Mononuclear cell (primary cell): ENCODE measurements around the gene DPY30. TPM values are rescaled to one million over a fixed set of nuclear protein-coding genes. Genes with fewer than 3 reads are reported as not detected.
A peak's percentile ranks its signal among the peaks of the same experiment; 100 is the strongest.
"Not testable (repeated sequence)": the region's sequence is repeated elsewhere in the genome, so short reads cannot be mapped to it uniquely, and the experiment has no call there.

Experiments
- H3K27me3 ChIP-seq: 2 replicates; pipeline ENCODE4 v1.6.0; 2011; ENCODE audit warnings: low read length, control low read depth; ENCODE audit not compliant: insufficient read depth
- H3K4me1 ChIP-seq: 2 replicates; pipeline ENCODE4 v1.5.1; 2011; ENCODE audit warnings: mild to moderate bottlenecking, low read length, control low read depth; ENCODE audit not compliant: insufficient read depth
- H3K4me3 ChIP-seq: 2 replicates; pipeline ENCODE4 v1.5.1; 2011; ENCODE audit warnings: mild to moderate bottlenecking, low read length, moderate library complexity
- H3K9me3 ChIP-seq: 2 replicates; pipeline ENCODE4 v1.5.1; 2011; ENCODE audit warnings: low read depth, mild to moderate bottlenecking, control low read depth, low read length
- total RNA-seq: library from RNA; depleted of rRNA; stranded (reverse); fragments of >200 nt; gene quantifications from one replicate; pipeline ENCODE4 v1.2.3, GENCODE V29; 2012

DPY30 gene
- total RNA-seq, 1 donor, result 9.3 TPM

DNA sequence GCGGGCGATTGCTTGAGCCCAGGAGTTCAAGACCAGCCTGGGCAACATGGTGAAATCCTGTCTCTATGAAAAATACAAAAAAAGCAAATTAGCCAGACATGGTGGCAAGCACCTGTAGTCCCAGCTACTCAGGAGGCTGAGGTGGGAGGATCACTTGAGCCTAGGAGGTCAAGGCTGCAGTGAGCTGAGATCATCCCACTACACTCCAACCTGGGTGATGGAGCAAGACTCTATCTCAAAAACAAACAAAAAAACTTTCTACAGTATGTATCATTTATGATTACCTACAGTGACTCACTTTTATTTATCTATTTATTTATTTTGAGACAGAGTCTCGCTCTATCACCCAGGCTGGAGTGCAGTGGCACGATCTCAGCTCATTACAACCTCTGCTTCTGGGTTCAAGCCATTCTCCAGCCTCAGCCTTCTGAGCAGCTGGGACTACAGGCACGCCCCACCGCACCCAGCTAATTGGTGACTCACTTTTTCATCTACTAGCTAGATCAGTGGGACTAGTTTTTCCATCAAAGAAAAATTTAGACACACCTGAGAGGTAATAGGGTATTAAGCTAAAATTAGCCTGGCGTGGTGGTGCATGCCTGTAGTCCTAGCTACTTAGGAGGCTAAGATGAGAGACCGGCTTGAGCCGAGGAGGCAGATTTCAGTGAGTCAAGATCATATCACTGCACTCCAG, 20.7 kb downstream of the DPY30 start:
- H3K4me1 ChIP-seq, H3K27me3 ChIP-seq, H3K4me3 ChIP-seq, H3K9me3 ChIP-seq: not testable (repeated sequence)

DNA sequence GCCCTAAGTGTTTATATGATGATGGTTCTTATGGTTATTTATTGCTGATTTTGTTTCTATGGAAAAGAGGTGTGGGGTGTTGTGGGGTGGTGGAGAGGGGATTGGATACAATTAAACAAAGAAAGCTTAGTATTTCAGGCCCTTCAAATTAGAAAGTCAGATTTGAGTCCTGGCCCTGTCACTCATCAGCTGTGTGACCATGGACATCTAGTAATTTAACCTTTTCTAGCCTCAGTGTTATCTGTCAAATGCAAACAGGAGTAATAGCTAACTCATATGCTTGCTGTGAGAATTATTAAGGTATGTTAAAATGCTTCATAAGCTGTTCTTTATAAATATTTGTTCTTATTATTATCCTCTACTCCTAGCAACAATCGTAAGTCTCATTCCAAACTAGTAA, 26.7 kb downstream of the DPY30 start:
- H3K27me3 ChIP-seq, result no peaks in the 10 kb centered on the region
- no peak overlapping the region for H3K4me3 ChIP-seq
- peaks cover 26% of the 10 kb centered on the region for H3K4me1 ChIP-seq
- no peaks in the 10 kb centered on the region for H3K9me3 ChIP-seq

DNA sequence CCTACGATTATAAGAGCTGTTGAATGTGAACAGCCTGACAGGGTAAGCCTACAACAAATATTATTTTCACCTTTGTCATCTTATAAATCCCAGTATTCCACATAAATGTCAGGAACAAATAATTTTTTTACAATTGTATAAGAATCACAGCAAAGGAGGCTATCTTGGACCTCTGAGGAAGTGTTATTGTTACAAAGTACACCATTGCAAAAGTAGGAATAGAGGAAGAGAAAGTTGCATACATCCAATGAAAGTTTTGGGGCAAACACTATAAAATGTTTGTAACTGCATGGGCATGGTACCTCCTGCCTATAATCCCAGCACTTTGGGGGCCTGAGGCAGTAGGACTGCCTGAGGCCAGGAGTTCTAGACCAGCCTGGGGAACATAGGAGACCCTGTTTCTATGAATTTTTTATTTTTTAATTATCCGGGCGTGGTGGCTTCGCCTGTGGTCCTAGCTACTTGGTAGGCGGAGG, 28.1 kb downstream of the DPY30 start:
- Histone ChIP-seq H3K9me3 (no peaks in the 10 kb centered on the region), H3K27me3 (no peaks in the 10 kb centered on the region), H3K4me1 (peaks cover 37% of the 10 kb centered on the region), H3K4me3 (peak overlapping the region; percentile 45)

DNA sequence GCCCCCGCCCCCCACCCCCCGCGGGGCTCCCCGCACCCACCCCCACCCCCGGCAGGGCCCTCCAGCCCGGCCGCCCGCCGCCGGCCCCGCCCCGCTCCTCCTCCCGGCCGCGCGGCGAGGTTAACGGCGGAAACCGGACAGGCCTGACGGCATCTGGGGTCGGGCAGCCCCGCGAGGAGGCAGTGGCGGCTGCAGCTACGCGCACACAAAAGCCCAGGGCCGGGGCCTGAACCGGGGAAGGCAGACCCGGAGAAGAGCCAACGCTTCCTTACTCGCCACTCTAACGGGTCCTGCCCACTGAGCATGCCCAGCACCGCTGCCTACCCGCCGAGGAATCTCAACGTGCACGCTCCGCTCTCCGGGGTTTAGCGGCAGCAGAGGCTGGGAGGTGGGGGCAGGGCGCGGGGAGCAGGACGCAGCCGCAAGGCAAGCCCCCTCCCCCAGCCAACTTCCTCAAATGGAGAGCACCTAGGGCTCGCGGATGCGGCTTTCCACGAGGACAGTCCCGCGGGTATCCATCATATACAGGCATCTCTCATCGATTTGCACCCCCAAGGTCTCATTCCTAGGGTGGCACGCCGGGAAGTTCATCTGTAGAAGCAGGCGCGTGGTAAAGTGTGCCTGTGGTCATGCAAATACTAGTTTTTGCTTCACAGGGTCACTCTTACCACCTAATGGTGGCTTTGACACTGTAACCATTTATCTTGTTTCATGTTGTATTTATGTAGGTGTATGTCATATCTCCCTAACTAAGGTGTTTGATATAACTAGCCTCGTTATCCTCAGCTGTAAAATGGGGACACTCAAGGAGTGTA, 28.7 kb downstream of the DPY30 start, which contains the start of gene MEMO1:
Gene MEMO1, minus strand, starts transcription at position 339 of the 815 bp plus-strand sequence. CDS start 761 bp downstream, outside the sequence.
- Histone ChIP-seq H3K4me3 (peak within 1 kb of the TSS; percentile 62), H3K4me1 (peaks cover 42% of the 10 kb centered on the region), H3K9me3 (no peaks in the 10 kb centered on the region), H3K27me3 (no peaks in the 10 kb centered on the region)

DNA sequence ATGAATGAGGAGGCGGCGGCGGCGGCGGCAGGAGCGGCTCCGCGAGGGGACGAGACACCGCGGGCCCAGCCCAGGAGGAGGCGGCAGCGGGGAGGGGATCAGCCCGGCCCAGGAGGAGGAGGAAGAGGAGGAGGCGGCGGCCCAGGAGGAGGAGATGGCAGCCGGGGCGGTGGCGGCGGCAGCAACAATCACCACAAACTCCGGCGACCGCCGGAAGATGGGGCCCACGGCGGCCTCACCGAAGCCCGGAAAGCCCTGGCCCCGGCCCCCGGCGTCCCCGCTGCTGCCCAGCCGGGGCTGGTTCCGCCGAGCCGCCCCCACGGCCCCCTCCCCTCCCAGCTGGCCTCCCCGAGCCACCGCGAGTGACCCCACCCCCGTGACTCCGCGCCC, 29.3 kb downstream of the DPY30 start:
- H3K9me3 ChIP-seq, H3K27me3 ChIP-seq: not testable (repeated sequence)
- peak overlapping the region; percentile 22 for H3K4me3 ChIP-seq
- peaks cover 42% of the 10 kb centered on the region for H3K4me1 ChIP-seq

DNA sequence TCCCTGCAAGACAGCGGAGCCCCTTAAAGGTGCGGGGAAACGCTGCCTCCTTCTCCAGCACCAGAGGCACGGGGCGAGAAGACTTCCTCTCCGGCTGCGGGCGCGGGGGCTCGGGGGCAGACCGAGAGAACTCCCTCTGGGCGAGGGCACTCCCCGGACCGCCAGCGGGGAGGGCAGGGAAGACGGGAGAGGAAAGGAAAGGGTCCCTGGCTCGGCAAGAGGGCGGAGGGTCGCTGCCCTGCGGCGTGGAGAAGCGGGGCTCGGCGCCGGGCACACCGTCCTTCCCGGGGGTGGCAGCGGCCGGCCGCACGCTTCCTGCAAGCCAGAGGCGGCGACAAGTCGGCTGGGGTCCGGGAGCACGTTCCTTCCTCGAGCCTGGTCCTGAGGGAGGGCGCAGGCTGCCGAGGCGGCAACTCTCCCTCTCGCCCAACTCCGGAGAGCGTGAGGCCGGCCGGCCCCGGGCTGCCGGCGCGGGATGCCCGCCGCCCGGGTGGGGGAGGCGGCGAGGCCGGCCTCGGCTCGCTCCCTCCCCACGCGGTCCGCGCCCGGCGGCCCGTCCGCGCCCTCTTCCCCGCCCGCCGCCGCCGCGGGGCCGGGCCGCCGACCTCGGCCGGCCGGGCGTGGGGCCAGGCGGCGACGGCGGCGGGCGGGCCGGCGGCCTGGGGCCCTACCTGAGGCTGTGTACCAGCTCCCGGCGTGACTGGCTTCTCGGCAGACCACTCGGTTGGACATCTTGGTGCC, 29.9 kb downstream of the DPY30 start:
- H3K9me3 ChIP-seq, result no peaks in the 10 kb centered on the region
- no peaks in the 10 kb centered on the region for H3K27me3 ChIP-seq
- peaks cover 42% of the 10 kb centered on the region for H3K4me1 ChIP-seq
- H3K4me3 ChIP-seq, result peak overlapping the region; percentile 62

DNA sequence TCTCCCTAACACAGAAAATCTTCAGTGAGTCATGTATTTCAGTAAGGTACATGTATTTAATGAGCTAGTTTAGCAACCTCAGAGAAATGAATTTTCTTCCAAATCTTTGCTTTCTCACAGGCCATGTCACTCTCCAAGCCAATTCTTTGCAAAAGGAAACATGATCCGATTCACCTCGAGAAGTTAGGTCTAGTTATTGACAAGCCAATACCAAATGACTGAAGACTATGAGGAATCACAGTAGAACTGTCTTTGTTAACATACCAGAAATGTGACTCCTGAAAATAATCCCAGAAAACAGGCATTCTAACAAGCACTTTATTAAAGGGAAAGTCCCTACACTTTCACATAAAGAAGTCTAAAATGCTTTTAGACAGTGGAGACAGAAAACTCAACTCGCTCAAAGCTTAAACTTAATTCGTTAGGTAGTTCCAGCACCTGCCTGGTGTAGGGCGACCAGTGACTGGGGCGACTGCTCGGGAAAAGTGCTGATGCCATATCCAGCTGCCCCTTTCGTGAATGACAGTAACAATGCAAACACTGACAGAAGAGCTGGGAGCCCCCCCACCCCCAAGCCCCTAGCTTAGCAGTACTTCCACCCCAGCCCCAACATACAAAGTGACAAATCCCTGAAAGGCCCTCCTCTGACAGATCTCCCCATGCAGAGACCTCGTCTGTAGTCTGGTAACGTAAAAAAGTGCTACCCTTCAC, 30.6 kb downstream of the DPY30 start:
- H3K4me1 ChIP-seq, result peaks cover 42% of the 10 kb centered on the region
- peak overlapping the region; percentile 62 for H3K4me3 ChIP-seq
- H3K27me3 ChIP-seq, result no peaks in the 10 kb centered on the region
- H3K9me3 ChIP-seq, result no peaks in the 10 kb centered on the region

DNA sequence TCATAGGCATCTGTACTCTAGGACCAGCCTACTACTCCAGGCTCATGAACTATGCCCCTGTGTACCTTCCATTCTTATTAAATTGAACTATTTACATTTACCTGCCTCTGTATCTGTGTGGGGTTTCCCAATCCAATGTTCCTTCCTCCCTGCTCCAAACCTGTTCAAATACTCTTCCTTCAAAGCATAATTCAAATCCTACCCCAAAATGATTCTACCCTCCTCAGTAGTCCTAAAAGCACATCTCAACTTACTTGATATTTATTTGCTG, 32.5 kb downstream of the DPY30 start:
- no peak overlapping the region for H3K4me3 ChIP-seq
- H3K27me3 ChIP-seq, result no peaks in the 10 kb centered on the region
- H3K4me1 ChIP-seq, result peaks cover 36% of the 10 kb centered on the region
- no peaks in the 10 kb centered on the region for H3K9me3 ChIP-seq

DNA sequence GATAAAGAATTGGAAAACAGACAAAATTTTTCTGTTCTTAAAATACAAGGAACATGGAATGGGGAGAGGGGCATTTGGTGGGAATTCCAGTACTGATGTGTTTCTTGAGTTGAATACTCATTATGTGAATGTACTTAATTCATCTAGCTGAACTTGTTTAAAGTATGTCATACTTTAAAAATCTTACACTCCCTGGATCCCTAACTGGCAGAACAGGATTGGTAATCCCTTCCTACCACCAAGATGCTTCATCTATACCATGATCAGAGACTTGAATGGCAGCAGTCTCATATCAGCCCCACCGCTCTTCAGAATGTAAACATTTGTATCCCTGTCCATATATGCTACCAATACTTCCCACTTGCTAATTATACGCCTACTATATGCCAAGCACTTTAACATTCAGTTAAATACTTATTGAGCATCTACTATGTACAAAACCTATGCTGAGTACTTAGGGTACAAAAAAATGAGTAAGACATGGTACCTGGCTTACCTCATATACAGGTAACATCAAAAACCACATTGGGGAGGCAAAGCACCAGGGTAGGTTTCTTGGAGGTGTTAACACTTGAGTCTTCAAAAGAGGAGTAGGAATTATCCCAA, 34.1 kb downstream of the DPY30 start:
- H3K27me3 ChIP-seq, result no peaks in the 10 kb centered on the region
- H3K4me1 ChIP-seq, result peaks cover 28% of the 10 kb centered on the region
- no peaks in the 10 kb centered on the region for H3K9me3 ChIP-seq
- no peak overlapping the region for H3K4me3 ChIP-seq

DNA sequence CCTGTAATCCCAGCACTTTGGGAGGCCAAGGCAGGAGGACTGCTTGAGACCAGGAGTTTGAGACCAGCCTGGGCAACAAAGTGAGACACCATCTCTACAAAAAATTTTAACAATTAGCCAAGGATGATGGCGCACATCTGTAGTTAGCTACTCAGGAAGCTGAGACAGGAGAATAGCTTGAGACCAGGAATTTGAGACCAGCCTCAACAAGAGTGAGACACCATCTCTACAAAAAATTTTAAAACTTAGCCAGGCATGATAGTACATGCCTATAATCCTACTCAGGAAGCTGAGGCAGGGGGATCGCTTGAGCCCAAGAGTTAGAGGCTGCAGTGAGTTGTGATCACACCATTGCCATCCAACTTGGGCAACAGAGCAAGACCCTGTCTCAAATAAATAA, 35.8 kb downstream of the DPY30 start:
- peaks cover 38% of the 10 kb centered on the region for H3K4me1 ChIP-seq

DNA sequence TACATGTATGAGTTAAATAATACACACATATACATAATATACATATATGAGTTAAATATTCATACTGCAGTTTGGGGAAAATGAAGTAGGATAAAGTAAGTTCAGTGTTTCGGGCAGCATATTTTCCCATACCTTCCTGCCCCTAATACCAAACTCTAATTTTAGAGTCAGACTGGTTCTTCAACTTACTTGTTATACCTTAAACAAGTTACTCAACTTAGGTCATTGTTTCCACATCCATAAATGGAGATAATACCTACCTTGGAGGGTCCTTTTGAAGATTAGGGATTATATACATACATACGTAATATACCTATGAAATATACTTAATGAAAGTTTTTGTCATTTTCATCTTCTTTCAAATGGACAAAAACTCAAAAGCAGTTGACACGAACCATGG, 37.2 kb downstream of the DPY30 start:
- Histone ChIP-seq H3K4me3 (no peak overlapping the region), H3K4me1 (peaks cover 37% of the 10 kb centered on the region), H3K27me3 (no peaks in the 10 kb centered on the region), H3K9me3 (no peaks in the 10 kb centered on the region)

More for the DNA sequence above, 35.8 kb downstream of the DPY30 start:
- Histone ChIP-seq H3K27me3 (no peaks in the 10 kb centered on the region), H3K9me3 (no peaks in the 10 kb centered on the region), H3K4me3 (no peak overlapping the region)

DNA sequence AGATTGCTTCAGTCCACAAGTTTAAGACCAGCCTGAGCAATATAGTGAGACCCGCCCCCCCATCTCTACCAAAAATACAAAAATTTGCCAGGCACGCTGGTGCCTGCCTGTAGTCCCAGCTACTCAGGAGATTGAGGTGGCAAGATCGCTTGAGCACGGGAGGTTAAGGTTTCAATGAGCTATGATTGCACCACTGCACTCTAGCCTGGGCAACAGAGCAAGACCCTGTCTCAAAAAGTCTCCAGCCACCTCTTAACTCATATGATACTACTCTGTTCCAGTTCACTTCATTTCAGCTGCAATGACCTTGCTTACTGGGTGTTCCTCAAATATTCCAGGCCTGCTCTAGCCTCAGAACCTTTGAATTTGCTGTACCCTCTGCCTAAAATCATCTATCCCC, 40.2 kb downstream of the DPY30 start:
- H3K27me3 ChIP-seq, result no peaks in the 10 kb centered on the region
- H3K4me3 ChIP-seq, result no peak overlapping the region
- no peaks in the 10 kb centered on the region for H3K9me3 ChIP-seq
- peaks cover 30% of the 10 kb centered on the region for H3K4me1 ChIP-seq

DNA sequence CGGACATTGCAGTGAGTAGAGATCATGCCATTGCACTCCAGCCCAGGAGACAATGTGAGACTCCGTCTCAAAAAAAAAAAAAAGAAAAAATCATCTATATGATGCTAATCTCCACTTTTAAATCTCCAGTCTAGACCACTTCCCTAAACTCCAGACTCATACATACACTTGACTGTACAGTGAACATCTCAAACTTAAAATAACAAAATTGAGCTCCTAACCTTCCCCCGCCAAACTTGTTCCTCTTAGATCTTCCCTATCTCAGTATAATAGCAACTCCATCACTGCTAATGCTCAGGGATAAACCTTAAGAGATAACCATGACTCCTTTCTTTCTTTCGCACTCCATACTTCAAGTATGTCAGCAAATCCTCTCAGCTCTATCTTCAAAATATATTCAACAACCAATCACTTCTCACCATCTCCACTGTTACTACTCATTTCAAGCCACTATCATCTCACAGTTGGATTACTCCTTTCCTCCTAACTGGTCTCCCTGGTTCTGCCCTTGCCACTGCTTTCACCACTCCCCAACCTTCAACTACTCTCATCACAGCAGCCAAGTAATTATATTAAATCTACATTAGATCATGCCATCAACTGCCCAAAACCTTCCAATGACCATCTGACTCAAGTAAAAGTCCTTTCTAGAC, 40.7 kb downstream of the DPY30 start:
- Histone ChIP-seq H3K4me1 (peaks cover 30% of the 10 kb centered on the region), H3K4me3 (no peak overlapping the region), H3K27me3 (no peaks in the 10 kb centered on the region), H3K9me3 (no peaks in the 10 kb centered on the region)

DNA sequence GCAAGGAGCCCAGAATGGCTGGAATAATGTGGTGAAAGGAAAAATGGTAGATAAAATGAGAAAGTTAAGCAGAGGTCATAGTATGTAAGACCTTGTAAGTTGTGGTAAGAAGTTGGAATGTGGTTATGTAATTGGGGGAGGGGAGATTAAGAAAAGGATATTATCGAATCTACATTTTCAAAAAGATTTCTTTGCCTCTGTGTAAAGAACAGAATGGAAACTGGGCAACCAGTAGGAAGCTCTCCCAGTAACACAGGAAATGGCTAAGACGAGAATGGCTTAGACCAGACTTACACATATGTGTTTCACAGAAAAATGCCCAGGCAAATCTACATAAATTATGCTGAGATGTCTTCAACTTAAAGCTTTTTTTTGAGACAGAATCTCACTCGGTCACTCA, 42.0 kb downstream of the DPY30 start:
- Histone ChIP-seq H3K27me3 (no peaks in the 10 kb centered on the region), H3K4me3 (no peak overlapping the region), H3K4me1 (peaks cover 30% of the 10 kb centered on the region), H3K9me3 (no peaks in the 10 kb centered on the region)
